ENCODE measurements around the gene IER5L.
A peak's percentile ranks its signal among the peaks of the same experiment; 100 is the strongest.

IER5L gene

GRCh38 chr9:129146441-129146941 is 31.6 kb downstream of the IER5L start:
- TF ChIP-seq, protein P1, sequence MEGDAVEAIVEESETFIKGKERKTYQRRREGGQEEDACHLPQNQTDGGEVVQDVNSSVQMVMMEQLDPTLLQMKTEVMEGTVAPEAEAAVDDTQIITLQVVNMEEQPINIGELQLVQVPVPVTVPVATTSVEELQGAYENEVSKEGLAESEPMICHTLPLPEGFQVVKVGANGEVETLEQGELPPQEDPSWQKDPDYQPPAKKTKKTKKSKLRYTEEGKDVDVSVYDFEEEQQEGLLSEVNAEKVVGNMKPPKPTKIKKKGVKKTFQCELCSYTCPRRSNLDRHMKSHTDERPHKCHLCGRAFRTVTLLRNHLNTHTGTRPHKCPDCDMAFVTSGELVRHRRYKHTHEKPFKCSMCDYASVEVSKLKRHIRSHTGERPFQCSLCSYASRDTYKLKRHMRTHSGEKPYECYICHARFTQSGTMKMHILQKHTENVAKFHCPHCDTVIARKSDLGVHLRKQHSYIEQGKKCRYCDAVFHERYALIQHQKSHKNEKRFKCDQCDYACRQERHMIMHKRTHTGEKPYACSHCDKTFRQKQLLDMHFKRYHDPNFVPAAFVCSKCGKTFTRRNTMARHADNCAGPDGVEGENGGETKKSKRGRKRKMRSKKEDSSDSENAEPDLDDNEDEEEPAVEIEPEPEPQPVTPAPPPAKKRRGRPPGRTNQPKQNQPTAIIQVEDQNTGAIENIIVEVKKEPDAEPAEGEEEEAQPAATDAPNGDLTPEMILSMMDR (IDR thresholded peaks at IDR 0.05; ENCODE audit: low read depth, low read length, missing control alignments): no peak
- H3K27ac ChIP-seq: peak overlapping the region; percentile 77

GRCh38 chr9:129145841-129146292 is 32.2 kb downstream of the IER5L start:
- H3K27me3 ChIP-seq (replicated peaks): no peaks in the 10 kb centered on the region
- TF ChIP-seq, protein P1 (IDR thresholded peaks at IDR 0.05; ENCODE audit: low read depth, low read length, missing control alignments): peak; percentile 21
- peak; percentile 80 for DNase-seq
- H3K36me3 ChIP-seq (replicated peaks): peaks cover 20% of the 10 kb centered on the region
- peak overlapping the region; percentile 77 for H3K27ac ChIP-seq
- in situ Hi-C loops (cut with HindIII; ENCODE audit: low pct_ligation_motif_present, low sequenced_read_pairs): no loop called here
- H3K4me3 ChIP-seq (ENCODE audit: low read depth, low read length): no peak overlapping the region

More at GRCh38 chr9:129146441-129146941, 31.6 kb downstream of the IER5L start:
- H3K36me3 ChIP-seq (replicated peaks): peaks cover 21% of the 10 kb centered on the region
- no peak for DNase-seq
- H3K27me3 ChIP-seq (replicated peaks): no peaks in the 10 kb centered on the region
- H3K4me3 ChIP-seq (ENCODE audit: low read depth, low read length): no peak overlapping the region
- in situ Hi-C loops (cut with HindIII; ENCODE audit: low pct_ligation_motif_present, low sequenced_read_pairs): no loop called here

DNA sequence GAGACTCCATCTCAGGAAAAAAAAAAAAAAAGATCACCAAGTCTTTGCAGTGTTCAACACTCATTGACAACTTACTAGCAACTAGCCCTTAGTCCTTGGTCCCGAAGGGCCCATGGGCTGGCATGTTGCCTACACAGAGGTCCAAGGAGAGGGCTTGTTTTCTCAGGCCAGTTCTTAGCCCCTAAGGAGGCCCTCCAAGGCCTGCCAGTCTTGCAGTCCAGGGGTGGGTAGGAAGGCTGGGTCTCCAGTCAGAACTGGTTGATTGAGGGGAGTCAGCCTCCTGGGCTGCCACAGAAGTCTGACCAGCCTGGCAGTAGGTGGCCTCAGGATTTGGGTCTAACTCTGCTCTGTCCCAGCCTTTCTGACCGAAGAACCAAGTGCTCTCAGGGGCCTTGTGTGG is 32.7 kb downstream of the IER5L start:
- Histone ChIP-seq H3K36me3 (replicated peaks) (peaks cover 20% of the 10 kb centered on the region), H3K4me3 (ENCODE audit: low read depth, low read length) (no peak overlapping the region), H3K27me3 (replicated peaks) (no peaks in the 10 kb centered on the region), H3K27ac (peak overlapping the region; percentile 77)
- DNase-seq: no peak
- TF ChIP-seq, protein P1 (IDR thresholded peaks at IDR 0.05; ENCODE audit: low read depth, low read length, missing control alignments): no peak
- in situ Hi-C loops (cut with HindIII; ENCODE audit: low pct_ligation_motif_present, low sequenced_read_pairs): no loop called here

GRCh38 chr9:129143031-129143927 is 34.8 kb downstream of the IER5L start:
- TF ChIP-seq, protein P1 (IDR thresholded peaks at IDR 0.05; ENCODE audit: low read depth, low read length, missing control alignments): peak; percentile 99
- H3K4me3 ChIP-seq (ENCODE audit: low read depth, low read length): no peak overlapping the region
- peaks cover 11% of the 10 kb centered on the region for H3K36me3 ChIP-seq (replicated peaks)
- in situ Hi-C loops (cut with HindIII; ENCODE audit: low pct_ligation_motif_present, low sequenced_read_pairs): no loop called here
- DNase-seq: peak; percentile 93
- no peaks in the 10 kb centered on the region for H3K27me3 ChIP-seq (replicated peaks)
- peak overlapping the region; percentile 100 for H3K27ac ChIP-seq

GRCh38 chr9:129142138-129142935 is 35.7 kb downstream of the IER5L start:
- Histone ChIP-seq H3K36me3 (replicated peaks) (peaks cover 15% of the 10 kb centered on the region), H3K4me3 (ENCODE audit: low read depth, low read length) (peak overlapping the region; percentile 15), H3K27me3 (replicated peaks) (no peaks in the 10 kb centered on the region), H3K27ac (peak overlapping the region; percentile 100)
- in situ Hi-C loops (cut with HindIII; ENCODE audit: low pct_ligation_motif_present, low sequenced_read_pairs): no loop called here
- no peak for DNase-seq
- TF ChIP-seq, protein P1 (IDR thresholded peaks at IDR 0.05; ENCODE audit: low read depth, low read length, missing control alignments): no peak
